ENCODE results near the gene CCPG1. TPM values are rescaled to one million over a fixed set of nuclear protein-coding genes. Genes with fewer than 3 reads are reported as not detected.

Gene CCPG1
- total and polyA plus RNA-seq, 2 donors (not counting 1 experiment from before 2014, with no cell fraction given): 50.0 to 64.6 TPM

DNA sequence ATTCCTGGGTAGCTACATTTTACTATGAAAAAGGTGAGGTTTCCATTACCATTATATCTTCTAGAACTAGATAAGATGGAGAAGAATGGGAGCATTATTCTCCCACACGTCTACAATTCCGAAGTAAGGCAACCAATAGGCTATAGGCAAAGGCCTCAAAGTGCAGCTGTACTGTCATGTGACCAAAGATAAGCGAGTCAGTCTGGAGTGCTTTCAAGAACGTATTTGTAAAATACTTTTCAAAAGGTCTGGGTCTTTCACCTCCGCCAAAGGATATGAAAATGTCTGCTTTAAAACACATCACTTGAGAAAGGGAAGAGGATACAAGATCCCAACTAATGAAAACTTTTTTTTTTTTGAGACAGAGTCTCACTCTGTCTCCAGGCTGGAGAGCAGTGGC is 9.9 kb downstream of the CCPG1 start:
- Histone ChIP-seq H3K4me1 (ENCODE audit: control insufficient read depth, extremely low read depth, insufficient read depth, low read length) (no peaks in the 10 kb centered on the region), H3K4me2 (ENCODE audit: extremely low read depth, insufficient read depth, low read length) (no peak overlapping the region), H3K4me3 (replicated peaks in 1 of 4; ENCODE audit: control extremely low read depth in 1 of 4, insufficient read depth in 1 of 4, low read depth in 3 of 4, low read length in 4 of 4) (no peak overlapping the region), H3K9ac (ENCODE audit: insufficient read depth, low read length) (no peak overlapping the region), H2AFZ (ENCODE audit: low read length) (no peak overlapping the region), H4K20me1 (ENCODE audit: control insufficient read depth, extremely low read depth, insufficient read depth, low read length) (no peaks in the 10 kb centered on the region), H3K27ac (ENCODE audit: insufficient read depth, low read length) (no peak overlapping the region), H3K79me2 (ENCODE audit: control insufficient read depth, insufficient read depth, low read length) (no peaks in the 10 kb centered on the region), H3K36me3 (ENCODE audit: control insufficient read depth, insufficient read depth, low read length) (no peaks in the 10 kb centered on the region), H3K27me3 (ENCODE audit: control insufficient read depth, insufficient read depth, low read length) (no peaks in the 10 kb centered on the region), H3K9me3 (ENCODE audit: control insufficient read depth, insufficient read depth, low read depth, low read length) (no peaks in the 10 kb centered on the region)
- no peak for TF ChIP-seq EZH2 (IDR thresholded peaks at IDR 0.05; ENCODE audit: low read length, missing control alignments)
- TF ChIP-seq, protein P1, sequence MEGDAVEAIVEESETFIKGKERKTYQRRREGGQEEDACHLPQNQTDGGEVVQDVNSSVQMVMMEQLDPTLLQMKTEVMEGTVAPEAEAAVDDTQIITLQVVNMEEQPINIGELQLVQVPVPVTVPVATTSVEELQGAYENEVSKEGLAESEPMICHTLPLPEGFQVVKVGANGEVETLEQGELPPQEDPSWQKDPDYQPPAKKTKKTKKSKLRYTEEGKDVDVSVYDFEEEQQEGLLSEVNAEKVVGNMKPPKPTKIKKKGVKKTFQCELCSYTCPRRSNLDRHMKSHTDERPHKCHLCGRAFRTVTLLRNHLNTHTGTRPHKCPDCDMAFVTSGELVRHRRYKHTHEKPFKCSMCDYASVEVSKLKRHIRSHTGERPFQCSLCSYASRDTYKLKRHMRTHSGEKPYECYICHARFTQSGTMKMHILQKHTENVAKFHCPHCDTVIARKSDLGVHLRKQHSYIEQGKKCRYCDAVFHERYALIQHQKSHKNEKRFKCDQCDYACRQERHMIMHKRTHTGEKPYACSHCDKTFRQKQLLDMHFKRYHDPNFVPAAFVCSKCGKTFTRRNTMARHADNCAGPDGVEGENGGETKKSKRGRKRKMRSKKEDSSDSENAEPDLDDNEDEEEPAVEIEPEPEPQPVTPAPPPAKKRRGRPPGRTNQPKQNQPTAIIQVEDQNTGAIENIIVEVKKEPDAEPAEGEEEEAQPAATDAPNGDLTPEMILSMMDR (conservative IDR thresholded peaks at IDR 0.05 in 1 of 2, IDR thresholded peaks at IDR 0.05 in 1 of 2; ENCODE audit: low read depth in 1 of 2, low read length in 2 of 2): no peak
- DNase-seq (ENCODE audit: low read depth in 2 of 2): no peak

DNA sequence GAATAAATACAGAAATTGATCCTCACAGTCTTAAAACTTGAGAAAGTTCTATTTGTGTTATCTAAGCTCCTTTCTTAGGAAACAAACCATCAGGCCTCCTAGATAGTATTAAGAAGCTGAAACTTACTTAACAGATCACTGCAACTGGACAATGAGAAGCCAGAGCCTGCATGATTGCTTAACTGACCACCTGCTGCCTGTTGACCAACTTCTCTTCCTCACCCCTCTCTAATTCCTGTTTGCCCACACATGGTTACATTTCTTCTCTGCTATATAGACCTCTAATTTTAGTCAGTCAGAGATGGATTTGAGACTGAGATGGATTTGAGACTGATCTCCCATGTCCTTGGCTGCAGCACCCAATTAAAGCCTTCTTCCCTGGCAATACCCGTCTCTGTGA is 13.5 kb downstream of the CCPG1 start:
- TF ChIP-seq, protein P1 (conservative IDR thresholded peaks at IDR 0.05 in 1 of 2, IDR thresholded peaks at IDR 0.05 in 1 of 2; ENCODE audit: low read depth in 1 of 2, low read length in 2 of 2): no peak
- no peak for TF ChIP-seq EZH2 (IDR thresholded peaks at IDR 0.05; ENCODE audit: low read length, missing control alignments)
- Histone ChIP-seq H3K9me3 (ENCODE audit: control insufficient read depth, insufficient read depth, low read depth, low read length) (no peaks in the 10 kb centered on the region), H3K9ac (ENCODE audit: insufficient read depth, low read length) (no peak overlapping the region), H3K4me1 (ENCODE audit: control insufficient read depth, extremely low read depth, insufficient read depth, low read length) (no peaks in the 10 kb centered on the region), H3K36me3 (ENCODE audit: control insufficient read depth, insufficient read depth, low read length) (no peaks in the 10 kb centered on the region), H2AFZ (ENCODE audit: low read length) (no peak overlapping the region), H3K27me3 (ENCODE audit: control insufficient read depth, insufficient read depth, low read length) (no peaks in the 10 kb centered on the region), H3K4me3 (replicated peaks in 1 of 4; ENCODE audit: control extremely low read depth in 1 of 4, insufficient read depth in 1 of 4, low read depth in 3 of 4, low read length in 4 of 4) (no peak overlapping the region), H4K20me1 (ENCODE audit: control insufficient read depth, extremely low read depth, insufficient read depth, low read length) (no peaks in the 10 kb centered on the region), H3K4me2 (ENCODE audit: extremely low read depth, insufficient read depth, low read length) (no peak overlapping the region), H3K27ac (ENCODE audit: insufficient read depth, low read length) (no peak overlapping the region), H3K79me2 (ENCODE audit: control insufficient read depth, insufficient read depth, low read length) (no peaks in the 10 kb centered on the region)
- DNase-seq (ENCODE audit: low read depth in 2 of 2): peak in 1 of 2 donors; percentile 17

DNA sequence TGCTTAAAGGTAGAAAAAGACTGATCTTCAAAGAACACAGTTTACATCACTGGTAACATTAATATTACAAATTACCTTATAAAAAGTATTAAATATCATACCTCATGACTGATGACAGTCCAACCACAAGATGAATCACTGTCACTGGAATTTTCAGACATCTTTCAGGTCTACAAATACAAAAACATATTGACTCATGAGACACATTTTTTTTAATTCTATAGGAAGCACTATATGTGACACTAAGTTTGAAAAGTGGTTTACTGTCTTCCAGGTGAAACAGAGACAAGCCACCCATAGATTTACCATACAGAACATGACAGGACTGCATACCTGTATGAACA is 18.9 kb downstream of the CCPG1 start:
- TF ChIP-seq, protein P1 (conservative IDR thresholded peaks at IDR 0.05 in 1 of 2, IDR thresholded peaks at IDR 0.05 in 1 of 2; ENCODE audit: low read depth in 1 of 2, low read length in 2 of 2): no peak
- TF ChIP-seq EZH2 (IDR thresholded peaks at IDR 0.05; ENCODE audit: low read length, missing control alignments): no peak
- Histone ChIP-seq H3K4me1 (ENCODE audit: control insufficient read depth, extremely low read depth, insufficient read depth, low read length) (peaks cover 3% of the 10 kb centered on the region), H3K9me3 (ENCODE audit: control insufficient read depth, insufficient read depth, low read depth, low read length) (no peaks in the 10 kb centered on the region), H3K27ac (ENCODE audit: insufficient read depth, low read length) (no peak overlapping the region), H3K27me3 (ENCODE audit: control insufficient read depth, insufficient read depth, low read length) (no peaks in the 10 kb centered on the region), H3K79me2 (ENCODE audit: control insufficient read depth, insufficient read depth, low read length) (no peaks in the 10 kb centered on the region), H4K20me1 (ENCODE audit: control insufficient read depth, extremely low read depth, insufficient read depth, low read length) (no peaks in the 10 kb centered on the region), H3K4me3 (replicated peaks in 1 of 4; ENCODE audit: control extremely low read depth in 1 of 4, insufficient read depth in 1 of 4, low read depth in 3 of 4, low read length in 4 of 4) (no peak overlapping the region), H3K36me3 (ENCODE audit: control insufficient read depth, insufficient read depth, low read length) (no peaks in the 10 kb centered on the region), H3K4me2 (ENCODE audit: extremely low read depth, insufficient read depth, low read length) (peak overlapping the region; percentile 35), H2AFZ (ENCODE audit: low read length) (no peak overlapping the region), H3K9ac (ENCODE audit: insufficient read depth, low read length) (no peak overlapping the region)
- DNase-seq (ENCODE audit: low read depth in 2 of 2): peak; percentile 5 to 36

Data from fibroblast of lung (primary cell).